Heart left ventricle (tissue), 13 donors: Measurements from ENCODE around the gene FAAH.

Experiments
- CTCF ChIP-seq, 12 donors: fragments of 200-600 bp; sonication (generic) in 4 of 12; IDR thresholded peaks; one replicate each; pipeline versions ENCODE4 v1.5.0 to v1.8.0; 2018 to 2022; ENCODE audit warnings: antibody characterized with exemption in 12 of 12, mild to moderate bottlenecking in 5 of 12
- POLR2A ChIP-seq, 2 donors: fragments of 450-650 bp; IDR thresholded peaks; one replicate each; pipeline ENCODE4 v1.6.1; 2017; ENCODE audit warnings: antibody characterized with exemption in 2 of 2, mild to moderate bottlenecking in 2 of 2, moderate library complexity in 2 of 2
- donor health status: ischemic (EF 13 %, LVEDD 7.1; RV severe dilation, severe dysfunction).
- donor health status: DM: no; HTN: yes; CAD: no.
- donor health status: DM: no; HTN: no; CAD: no.
- donor health status: ischemic (EF 25% LVEDD 6.9; RV normal size, moderate dysfunction).
- donor health status: ischemic (EF 25% LVEDD 5.7; RV mildly dilated, moderate dysfunction).
- donor health status: ischemic (EF 35%, LVEDD 5.7; RV mildly dilated, moderate dysfunction).
- donor health status: nonischemic (EF 11% LVEDD 7.7; RV severe dilation, severe dysfunction).
- donor health status: DM: yes; HTN: yes; CAD: no.
- donor health status: PGD.
- donor health status: ischemic (EF 29% LVEDD 5.4; RV normal size, mild dysfunction).
- donor health status: nonischemic (EF 23%, LVEDD 6.1; RV moderate dilation, normal function).

- TF ChIP-seq CTCF (IDR thresholded peaks at IDR 0.05), result no peak
- no peak for TF ChIP-seq POLR2A (IDR thresholded peaks at IDR 0.05)
Observed at GRCh38 chr1:46367072-46367471, 27.0 kb upstream of the FAAH start.
